LoVo (cell line): ENCODE measurements around the gene POU3F1.
"Not testable (repeated sequence)": the region's sequence is repeated elsewhere in the genome, so short reads cannot be mapped to it uniquely, and the experiment has no call there.

Experiments
- DNase-seq: peaks from one replicate; pipeline ENCODE4 v3.0.0-alpha.2; 2016; ENCODE audit warnings: low spot score

The POU3F1 gene

DNA sequence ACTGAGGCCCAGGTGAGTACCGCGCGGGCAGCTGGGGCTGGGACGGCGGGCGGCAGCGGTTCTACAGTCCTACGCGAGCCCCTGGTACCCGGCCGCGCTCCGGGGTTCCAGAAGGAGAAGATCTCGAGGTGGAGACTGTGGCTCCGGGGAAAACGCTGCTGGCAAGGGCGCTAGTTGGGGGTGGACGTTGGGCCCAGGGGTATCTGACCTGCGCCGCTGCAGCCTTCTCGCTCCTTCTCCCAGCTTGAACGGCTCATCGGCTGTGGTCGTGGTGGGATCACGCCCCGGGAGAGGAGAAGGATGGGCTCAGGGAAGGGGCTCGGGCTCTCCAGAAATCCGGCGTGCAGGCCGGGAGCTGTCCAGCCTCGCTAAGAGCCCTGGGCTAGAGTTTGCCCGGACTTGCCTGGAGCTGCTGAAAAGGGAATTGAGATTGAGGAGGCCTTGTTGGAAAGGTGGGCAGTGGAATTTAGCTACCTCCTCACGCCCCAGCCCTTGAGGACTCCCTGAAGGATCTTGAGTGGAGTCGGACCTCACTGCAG, 1.1 kb upstream of the POU3F1 start:
- DNase-seq, result no peak

DNA sequence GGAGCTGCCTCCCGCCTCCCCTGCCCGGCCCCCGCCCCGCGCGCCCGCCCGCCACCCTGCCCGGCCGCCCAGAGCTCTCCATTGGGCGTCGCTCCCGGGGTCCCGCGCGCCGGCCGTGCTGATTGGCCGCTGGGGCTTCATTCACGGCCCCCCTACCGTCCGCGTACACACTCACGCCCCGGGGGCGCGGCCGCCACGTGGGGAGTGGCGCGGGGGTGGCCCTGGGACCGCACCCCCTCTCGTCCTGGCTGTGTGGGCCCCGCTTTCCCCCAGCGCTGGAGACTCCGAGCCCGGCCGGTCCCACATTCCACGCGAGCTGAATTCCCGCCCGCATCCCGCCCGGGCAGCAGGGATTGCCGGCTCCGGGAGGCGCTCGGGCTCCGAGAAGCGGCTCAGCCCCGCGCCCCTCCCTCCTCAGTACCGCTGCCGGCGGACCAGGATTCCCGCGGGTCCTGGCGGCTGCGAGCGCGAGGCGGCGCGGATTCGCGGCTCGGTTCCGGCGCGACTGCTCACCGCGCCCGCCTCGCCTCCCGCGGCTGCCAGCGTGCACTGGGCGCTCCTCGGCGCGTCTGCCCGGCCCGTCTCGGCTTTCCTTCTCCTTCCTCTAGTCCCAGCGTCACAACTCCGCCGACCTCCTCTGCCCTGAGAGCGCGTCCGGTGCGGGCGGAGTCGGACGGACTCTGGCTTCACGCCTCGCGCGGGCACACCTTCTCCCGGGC, 450 bp upstream of the POU3F1 start:
- no peak for DNase-seq

DNA sequence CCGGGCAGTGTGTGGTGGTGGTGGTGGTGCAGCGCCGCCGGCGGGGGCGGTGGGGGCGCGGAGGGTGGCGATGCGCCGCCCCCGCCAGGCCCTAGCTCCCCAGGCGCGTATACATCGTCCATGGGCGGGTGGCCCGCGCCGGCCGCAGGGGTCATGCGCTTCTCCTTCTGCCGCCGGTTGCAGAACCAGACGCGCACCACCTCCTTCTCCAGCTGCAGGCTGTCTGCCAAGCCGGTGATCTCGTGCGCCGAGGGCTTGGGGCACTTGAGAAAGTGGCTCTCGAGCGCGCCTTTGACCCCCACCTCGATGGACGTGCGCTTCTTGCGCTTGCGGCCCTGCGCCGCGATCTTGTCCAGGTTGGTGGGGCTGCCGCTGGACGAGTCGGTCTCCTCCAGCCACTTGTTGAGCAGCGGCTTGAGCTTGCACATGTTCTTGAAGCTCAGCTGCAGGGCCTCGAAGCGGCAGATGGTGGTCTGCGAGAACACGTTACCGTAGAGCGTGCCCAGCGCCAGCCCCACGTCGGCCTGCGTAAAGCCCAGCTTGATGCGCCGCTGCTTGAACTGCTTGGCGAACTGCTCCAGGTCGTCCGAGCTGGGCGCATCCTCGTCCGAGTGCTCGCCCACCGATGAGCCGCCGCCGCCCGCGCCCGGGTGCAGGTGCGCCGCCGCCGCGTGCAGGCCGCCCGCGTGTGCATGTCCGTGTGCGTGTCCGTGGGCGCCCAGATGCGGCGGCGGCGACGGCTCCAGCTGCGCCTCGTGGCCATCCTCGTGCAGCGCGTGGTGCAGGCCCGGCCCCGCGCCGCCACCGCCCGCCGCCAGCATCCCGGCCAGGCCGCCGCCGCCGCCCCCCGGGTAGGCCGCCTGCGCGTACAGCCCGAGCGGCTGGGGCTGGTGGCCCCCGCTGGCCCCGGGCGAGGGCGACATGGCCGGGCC, 926 bp downstream of the POU3F1 start:
- DNase-seq, result no peak

DNA sequence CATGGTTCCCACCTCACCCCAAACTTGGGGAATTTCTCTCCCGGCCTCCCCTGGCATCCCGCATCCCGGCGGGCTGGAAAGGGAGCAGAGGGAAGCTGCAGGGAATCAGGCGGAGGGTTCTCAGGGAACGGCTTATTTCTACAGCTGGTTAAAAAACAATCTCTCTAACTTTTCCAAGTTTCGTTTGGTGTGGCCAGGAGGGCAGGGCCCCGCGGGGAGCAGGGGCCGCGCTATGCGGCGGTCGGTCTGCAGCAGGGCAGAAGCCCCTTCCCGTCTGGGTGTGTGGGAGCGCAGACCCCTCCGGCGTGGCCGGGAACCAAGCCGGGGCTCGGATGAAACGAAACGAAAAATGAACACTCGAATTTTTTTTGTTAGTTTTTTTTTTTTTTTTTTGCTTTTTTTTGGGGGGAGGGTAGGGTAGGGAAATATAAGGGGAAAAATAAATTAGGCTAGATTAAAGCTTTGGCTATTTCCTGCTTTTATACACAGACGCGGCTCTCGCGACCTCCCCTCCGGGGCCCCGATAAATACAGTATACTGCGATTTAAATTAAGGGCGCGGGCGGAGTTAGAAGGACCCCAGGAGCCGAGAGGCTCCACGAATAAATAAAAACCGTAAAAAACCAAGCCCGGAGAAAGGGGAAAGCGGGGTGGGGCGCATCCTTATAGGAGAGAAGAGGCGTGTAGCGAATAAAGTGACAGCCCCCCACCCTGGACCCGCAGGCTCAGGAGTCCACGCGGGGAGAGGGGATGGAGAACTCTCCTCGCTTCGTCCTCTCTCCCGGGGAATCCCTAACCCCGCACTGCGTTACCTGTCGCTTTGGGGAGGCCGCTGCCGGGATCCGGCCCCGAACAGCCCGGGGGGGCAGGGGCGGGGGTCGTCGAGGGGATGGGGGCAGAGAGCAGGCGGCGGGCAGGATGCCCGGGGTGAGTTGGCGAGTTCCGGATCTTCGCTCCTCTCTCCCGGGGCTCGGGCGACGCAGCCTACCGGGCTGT, 2.1 kb downstream of the POU3F1 start:
- DNase-seq, result no peak

DNA sequence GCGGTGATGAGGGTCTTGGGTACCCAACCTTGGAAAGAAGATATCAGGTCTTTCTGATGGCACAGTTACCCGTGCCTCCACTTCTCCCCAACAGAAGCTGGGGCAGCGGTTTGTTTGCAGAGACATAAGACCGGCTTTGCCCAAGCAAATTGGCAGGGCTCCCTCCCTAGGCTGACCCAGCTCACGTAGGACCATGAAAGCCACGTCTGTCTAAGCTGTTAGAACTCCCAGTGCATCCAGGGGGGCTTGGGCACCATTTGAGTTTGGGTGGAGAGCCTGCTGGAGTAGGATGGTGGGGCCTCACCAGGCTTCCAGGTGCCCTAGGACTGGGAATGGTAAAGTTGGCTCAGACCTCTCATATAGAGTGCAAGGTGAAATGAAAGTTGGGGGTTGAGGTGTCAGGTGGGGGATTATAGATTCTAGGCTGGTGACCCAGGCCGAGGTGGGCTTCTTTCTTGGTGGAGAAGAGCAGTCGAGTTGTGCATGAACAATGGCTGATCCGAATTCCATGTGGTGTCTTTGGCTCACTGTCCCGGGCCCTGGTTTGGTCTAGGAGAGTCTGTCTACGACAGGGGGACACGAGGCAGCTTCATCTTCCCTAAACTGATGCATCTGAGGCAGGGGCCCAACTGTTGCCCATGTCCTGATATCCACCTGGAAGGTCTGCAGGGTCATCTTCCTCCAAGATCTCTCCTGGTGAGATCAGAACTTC, 3.4 kb downstream of the POU3F1 start:
- DNase-seq, result no peak

DNA sequence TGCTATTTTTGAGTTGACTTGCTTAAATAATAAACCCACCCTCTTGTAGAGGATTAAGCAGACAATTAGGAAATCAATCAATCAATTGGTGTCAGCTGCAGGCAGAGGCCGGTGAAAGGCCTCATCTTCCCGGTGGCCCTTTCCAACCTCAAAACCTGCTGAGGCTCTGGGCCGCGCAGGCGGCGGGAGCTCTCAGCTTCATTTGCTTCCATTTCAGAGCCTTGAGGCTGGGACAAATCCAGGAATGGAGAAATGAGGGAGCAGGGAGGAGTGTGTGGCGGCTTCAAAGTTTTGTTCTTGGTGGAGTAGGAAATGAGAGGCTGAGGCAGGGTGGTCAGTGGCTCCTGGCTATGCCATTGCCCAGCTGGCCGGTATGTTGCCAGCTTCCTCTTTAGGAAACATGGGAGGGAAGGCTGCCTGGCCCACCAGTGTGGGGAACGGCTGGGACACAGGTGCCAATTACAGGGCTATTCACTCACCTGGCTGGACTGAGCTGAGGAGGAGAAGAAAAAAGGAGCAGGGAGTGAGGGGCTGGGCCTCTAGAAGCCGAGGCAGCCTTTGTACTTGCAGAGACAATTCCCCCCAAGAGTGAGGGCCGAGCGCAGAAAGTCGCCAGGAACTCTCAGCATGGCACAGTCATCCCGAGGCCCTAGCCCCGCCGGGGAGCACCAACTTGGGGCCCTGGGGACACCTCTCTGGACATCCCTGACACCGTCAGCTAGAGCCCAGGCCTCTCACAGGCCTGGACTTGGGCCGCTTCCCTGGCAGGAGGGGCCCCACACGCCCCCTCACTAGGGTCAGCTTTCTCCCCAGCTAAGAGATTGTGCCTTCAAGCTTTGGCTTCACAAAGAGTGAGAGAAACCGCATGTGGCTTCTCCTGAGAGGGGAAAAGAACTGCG, 4.4 kb downstream of the POU3F1 start:
- DNase-seq, result no peak

DNA sequence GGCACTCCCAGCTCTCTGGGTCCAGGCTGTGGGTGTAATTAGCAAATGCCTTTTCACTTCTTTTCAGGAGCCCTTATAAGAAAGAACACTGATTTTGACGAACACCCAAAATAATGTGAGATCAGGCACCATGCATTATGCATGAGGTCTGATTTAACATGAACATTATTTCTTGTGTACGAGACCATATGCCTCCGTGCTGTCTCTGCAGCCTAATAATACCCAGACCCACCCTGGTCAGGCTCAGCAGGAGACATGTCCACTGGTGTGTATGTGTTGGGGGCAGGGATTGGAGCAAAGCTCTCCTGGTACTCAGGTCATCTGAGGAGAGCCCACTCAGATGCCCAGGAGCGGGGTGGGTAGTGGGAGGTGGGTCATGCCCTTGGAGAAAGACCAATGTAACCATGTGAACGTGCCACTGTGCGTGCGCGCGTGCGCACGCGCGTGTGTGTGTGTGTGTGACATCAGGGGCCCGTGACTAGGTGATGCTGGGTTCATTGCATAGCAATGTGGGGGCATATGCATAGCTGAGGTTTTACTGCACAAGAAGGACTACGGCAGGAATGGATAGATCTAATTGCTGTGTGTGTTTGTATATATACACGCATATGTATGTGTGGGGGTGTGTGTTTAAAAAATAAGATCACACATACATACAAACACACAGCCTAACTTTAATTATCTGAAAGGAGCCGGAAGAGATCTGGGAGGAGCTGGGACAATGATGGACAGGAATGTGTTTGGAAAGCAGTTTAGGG, 7.1 kb downstream of the POU3F1 start:
- DNase-seq, result no peak

DNA sequence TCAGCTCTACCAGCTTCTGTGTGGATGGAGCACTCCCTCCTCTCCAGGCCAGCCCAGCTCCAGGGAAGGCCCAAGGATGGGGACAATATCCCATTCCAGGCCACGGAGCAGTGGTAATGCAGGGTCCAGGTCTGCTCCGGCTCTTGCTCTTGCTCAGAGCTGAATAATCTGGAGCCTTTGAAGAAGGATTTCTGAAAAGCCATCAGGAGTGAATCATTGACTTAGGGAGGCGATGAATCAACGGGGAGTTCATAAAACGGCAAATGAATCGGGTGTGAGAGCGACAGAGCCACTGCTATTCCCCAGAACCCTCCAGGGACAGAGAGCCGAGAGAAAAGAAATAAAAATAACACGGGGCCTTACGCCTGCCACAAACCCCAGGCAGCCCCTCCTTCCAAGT, 7.7 kb downstream of the POU3F1 start:
- DNase-seq, result no peak

DNA sequence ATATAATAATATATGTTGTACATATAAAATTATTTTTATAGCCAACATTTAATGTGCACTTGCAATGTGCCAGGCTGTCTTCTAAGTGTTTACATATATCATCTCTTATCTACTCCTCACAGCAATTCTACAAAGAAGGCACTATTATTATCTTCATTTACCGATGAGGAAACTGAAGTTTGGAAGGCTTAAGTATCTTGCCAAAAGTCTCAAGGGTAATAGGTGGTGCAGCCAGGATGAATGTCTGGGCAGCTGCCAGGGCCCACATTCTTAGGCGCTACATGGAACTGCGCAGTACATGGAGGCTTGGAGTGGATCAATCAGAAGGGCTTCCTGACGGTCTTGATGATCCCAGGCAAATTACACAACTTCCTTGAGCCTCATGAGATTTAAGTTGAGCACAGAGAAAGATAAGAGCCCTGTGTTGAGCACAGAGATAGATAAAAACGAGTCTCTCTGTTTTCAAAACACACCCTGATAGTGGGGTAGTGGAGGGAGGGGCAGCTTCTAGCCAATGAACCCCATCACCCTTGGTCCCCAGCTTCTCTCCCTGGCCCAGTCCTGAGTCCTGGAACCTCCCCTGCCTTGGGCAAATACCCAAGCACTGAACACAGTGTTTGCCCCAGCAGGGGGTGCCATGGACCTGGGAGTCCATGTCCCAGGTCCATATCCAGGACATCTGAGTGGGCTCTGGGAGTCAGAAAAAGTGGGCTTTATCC, 9.2 kb downstream of the POU3F1 start:
- DNase-seq, result no peak

DNA sequence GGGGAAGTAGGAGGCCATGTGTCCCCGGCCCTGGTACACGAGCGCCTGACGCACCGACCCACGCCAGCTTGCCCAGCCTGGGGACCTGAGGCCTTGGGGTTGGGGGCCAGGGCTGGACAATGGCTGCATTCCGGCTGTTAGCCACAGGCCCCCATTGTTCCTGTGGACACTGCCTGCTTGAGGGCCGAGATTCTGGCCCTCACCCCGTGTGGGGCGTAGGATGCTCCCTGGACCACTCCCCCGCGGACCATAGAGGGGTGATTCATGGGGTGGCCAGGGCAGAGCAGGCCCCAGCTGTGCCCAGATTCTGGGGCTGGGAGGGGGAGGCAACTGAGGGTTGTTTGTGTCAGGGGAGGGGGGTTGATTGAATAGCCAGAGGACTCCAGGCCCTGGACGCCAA, 11.7 kb downstream of the POU3F1 start:
- no peak for DNase-seq

DNA sequence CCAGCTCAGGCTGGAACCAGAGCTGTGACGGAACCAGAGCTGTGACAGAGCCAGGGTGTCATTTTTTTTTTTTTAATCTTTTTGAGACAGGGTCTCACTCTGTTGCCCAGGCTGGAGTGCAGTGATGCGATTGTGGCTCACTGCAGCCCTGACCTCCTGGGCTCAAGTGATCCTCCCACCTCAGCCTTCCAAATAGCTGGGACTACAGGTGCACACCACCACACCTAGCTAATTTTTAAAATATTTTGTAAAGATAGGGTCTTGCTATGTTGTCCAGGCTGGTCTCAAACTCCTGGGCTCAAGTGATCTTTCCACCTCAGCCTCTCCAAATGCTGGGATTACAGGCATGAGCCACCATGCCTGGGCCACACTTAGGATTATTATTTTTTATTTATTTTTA, 13.6 kb downstream of the POU3F1 start:
- not testable (repeated sequence) for DNase-seq

DNA sequence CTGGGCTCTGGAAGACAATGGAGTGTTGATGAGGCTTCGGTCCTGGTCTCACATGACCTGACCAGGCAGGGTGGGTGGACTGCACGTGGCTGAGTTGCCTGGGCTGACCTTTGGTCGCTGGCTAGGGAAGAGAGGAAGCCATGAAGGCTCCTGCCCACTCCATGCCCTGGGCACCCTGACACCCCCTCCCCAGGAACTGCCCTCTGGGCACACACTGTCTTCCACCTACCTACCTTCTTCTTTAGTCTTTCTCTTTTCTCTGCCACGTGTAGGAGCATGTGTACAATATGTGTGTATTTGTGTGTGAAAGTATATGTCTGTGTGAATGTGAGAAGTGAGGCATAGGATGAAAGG, 15.1 kb downstream of the POU3F1 start:
- DNase-seq, result no peak

DNA sequence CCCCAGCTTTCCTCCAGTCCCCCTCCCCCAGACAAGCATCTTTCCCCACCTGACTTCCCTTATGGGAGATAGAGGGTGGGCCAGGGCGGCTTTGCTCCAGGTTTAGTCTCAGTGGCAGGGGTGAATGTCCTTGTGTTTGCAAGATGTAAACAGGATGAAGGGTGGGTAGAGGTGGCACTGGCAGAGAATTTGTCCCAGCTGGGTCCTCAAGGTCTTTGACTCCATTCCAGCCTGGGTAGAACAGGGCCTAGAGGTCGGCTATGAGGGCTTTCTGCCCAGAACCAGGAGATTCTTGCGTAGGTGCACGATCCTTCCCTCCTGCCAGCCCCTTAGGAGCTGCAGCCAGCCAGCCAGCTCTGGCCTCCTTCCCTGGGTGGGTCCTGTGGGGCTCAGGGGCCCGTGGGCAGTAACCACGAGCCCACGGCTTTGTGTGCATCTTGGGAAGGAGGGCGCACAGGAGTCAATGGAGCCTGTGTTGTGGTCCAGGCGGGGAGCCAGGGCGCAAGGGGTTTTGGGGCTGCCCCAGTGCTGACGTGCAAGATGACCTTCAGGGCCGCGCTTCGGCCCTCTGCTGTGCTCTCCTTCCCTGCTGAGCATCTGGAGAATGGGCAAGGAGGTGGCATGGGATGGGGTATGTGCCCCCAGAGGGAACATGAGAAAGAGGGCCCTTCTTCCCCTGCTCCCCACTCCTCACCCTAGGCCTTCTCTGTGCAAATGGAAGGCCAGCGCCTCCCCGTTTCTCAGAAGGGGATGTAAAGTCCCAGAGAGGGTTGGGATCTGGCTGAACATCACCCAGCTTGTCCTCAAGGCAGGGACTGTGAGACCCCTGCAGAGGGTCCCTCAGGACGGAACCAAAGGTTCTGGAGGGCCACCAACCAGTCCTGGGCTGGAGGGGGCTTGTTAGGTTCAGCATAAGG, 15.7 kb downstream of the POU3F1 start:
- DNase-seq, result no peak

DNA sequence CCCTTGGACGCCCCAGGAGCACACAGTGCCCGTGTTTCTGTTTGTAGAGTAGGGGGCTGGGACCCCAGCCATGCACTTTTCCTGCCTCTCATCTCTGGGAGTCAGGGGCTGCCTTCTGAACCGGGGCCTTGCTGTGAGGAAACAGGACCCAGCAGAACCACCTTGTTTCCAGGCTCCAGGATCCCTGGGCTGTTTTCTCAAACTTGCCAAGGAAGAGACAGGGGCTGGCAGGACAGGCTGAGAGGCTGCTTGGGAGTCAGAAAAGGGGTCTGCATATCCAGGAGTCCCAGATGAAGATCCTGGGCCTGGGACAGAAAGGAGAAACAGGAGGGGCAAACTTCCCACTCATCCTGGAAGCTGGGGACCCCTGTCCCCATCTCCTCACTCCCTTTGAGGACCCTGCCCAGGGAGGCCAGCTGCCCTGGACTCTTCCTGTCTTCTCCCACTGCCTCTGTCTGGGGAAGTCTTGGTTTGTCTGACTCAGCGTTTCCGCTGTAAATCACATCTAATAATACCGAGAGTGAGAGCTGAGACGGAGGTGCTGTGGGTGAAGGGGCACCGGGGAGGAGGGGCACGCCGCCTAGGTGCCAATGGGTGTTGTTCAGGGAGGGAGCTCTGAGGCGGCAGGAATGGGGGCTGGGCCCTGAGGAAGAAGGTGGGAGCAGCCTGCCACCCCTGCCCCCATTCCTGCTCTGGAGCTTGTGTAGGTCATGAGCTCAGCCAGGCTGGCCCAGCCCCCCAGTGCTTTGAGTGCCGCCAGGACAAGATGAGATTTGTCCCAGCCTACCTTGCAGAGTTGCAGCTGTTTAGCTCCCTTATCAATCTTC, 16.7 kb downstream of the POU3F1 start:
- no peak for DNase-seq

DNA sequence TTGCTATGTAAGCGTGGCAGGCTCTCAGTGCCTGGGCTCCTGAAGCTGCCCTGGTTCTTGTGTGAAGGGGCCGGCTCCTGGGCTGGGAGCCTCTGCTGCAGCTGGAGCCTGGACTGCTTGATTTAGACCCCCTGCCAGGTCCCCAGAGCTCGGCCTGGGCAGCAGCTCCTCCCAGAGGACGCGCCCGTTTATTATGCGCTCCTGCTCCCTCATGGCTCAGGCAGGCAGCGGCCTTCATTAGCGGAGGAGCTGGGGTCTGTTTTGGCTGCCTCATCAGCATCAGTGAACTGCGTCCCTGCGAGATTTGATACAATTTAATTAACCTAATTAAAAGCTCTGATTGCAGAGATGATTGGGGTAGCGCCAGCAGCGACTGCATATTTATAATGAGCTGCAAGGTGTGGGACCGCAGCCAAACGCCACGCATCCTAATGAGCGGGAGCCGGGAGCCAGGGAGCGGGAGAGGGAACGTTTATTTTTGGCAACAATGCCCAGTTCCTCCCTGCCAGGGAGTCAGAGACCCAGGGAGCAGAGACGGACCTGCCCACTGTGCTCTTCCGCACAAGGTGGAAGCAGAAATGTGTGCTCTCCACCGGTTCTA, 17.4 kb downstream of the POU3F1 start:
- DNase-seq, result no peak

DNA sequence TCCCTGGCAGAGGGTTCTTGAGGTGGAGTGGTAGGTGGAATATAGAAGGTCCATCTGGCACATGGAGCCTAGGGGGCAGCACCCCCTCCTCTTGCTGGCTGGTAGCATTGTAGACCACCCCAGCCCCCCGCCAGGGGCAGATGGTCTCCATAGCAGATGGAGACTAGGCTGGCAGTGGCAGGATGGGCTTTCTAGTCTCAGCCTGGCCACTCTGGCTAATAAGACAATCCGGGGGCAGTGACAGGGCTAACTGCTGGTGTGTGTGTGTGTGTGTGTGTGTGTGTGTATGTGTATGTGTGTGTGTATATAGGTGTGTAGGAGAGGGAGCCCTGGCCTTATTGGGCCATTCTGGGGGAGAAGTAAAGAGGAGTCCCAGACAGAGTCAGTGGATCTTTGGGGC, 17.9 kb downstream of the POU3F1 start:
- DNase-seq, result no peak
